ENCODE measurements around the gene PPP1R12C.
"Not testable (repeated sequence)": the region's sequence is repeated elsewhere in the genome, so short reads cannot be mapped to it uniquely, and the experiment has no call there.

PPP1R12C gene

DNA sequence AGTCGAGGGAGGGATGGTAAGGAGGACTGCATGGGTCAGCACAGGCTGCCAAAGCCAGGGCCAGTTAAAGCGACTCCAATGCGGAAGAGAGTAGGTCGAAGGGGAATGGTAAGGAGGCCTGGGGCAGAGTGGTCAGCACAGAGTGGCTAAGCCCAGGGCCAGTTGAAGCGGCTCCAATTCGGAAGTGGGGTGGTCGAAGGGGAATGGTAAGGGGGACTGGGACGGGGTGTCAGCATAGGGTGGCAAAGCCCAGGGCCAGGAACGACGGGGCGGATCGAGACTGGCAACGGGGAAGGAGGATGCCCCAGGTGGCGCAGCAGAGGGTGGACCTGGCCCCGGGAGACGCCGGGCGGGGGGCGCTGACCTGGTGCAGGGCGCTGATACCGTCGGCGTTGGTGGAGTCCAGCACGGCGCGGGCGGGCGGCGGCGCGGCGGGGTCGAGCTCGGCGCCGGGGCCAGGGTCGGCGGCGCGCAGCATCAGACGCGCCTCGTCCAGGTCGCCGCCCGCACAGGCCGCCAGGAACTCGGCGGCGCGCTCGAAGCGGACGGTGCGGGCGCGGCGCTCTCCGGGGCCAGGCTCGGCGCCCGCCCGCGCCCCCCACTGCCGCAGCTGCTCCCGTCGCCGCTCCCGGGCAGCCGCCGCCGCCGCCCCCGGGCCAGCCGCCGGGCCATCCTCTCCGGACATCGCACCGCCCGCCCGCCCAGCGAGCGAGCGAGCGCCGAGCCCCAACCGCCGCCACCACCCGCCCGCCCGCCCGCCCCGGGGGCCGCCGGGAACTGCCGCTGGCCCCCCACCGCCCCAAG lies at the start of gene PPP1R12C:
TSS of gene PPP1R12C (minus strand) at position 779 of the 804 bp plus-strand sequence. CDS start at position 685, 94 bp downstream.
- peak within 1 kb of the TSS; percentile 100 for H3K4me3 Mint-ChIP-seq
- no peaks in the 10 kb centered on the region for H3K9me3 Mint-ChIP-seq
- peaks cover 7% of the 10 kb centered on the region for H3K27me3 Mint-ChIP-seq (ENCODE audit: low read depth)
- peaks cover 12% of the 10 kb centered on the region for H3K36me3 Mint-ChIP-seq (ENCODE audit: low read depth)
- peak within 1 kb of the TSS; percentile 97 for H3K27ac Mint-ChIP-seq
- peaks cover 33% of the 10 kb centered on the region for H3K4me1 Mint-ChIP-seq (ENCODE audit: low read depth)
- no peak for DNase-seq (ENCODE audit: low spot score)

DNA sequence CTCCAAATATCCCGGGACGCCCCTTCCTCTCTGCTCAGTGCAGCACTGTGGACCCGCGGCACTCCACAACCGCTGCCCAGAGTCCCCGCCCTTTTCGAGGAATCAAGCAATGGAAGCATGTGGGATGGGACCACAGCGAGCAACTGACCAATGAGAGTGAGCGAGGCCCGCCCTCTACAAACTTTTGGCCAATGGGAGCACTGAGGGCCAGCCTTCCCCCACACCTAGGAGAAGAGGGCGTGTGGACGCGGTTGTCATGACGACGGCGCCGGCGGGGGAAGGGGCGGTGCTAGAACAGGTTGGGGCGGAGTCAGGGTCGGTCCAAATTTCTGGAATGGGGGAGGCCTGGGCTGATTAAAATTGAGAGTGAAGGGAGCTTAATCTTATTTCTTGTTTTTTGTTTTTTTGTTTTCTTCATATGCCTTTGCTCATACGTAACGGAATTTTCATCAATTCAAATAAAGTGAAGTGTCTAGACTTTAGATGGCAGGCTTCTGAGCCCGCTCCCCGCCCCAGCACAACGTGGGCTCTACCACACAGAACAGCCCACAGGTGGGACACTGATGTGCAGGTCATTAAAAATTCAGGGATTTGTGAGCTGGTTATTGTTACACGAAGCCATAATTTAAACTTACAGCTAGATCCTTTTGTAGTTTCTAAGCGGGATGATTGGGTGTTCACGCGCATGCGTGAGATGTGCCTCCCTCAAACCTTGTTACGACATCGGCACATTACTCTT lies 49.3 kb upstream of the PPP1R12C start, which contains the start of gene DNAAF3:
TSS of gene DNAAF3 (minus strand) at position 84 of the 739 bp plus-strand sequence. CDS start 200 bp downstream, outside the sequence.
- Mint-ChIP-seq H3K4me1 (ENCODE audit: low read depth) (peaks cover 9% of the 10 kb centered on the region), H3K9me3 (no peaks in the 10 kb centered on the region), H3K4me3 (peak within 1 kb of the TSS; percentile 85), H3K27ac (peak within 1 kb of the TSS; percentile 26), H3K27me3 (ENCODE audit: low read depth) (peaks cover 54% of the 10 kb centered on the region), H3K36me3 (ENCODE audit: low read depth) (no peaks in the 10 kb centered on the region)
- DNase-seq (ENCODE audit: low spot score) = peak; percentile 77

DNA sequence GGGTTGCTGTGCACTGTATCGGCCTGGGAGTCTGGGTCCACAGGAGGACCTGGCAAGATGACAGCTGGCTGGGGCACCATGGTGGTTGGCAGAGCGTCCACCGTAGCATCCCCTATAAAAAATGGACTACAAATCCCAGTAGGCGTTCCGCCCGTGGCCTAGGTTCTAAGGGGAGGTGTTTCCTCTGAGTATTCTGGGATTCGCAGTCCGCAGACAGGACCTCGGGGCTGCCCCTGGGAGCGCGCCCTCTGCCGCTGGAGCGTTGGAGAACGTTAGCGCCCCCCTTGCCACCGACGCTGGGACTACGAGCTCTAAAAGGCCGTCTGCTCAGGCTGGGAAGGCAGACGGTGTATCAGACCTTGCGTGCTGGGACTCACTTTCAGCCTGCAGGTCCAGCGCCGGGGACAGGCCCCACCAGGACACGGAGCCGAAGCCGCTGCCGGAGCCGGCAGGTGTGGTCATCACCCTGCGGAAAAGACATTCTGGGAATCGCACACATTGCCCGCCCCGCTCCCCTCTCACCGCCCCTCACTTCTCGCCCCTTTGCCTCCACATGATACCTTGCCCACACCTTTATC lies 48.6 kb upstream of the PPP1R12C start:
- Mint-ChIP-seq H3K9me3 (no peaks in the 10 kb centered on the region), H3K36me3 (ENCODE audit: low read depth) (no peaks in the 10 kb centered on the region), H3K4me3 (peak overlapping the region; percentile 85), H3K27ac (no peak overlapping the region), H3K4me1 (ENCODE audit: low read depth) (peaks cover 9% of the 10 kb centered on the region), H3K27me3 (ENCODE audit: low read depth) (peaks cover 47% of the 10 kb centered on the region)
- peak; percentile 29 for DNase-seq (ENCODE audit: low spot score)

- H3K27ac Mint-ChIP-seq = no peak overlapping the region
- H3K27me3 Mint-ChIP-seq (ENCODE audit: low read depth) = peaks cover 38% of the 10 kb centered on the region
- no peaks in the 10 kb centered on the region for H3K36me3 Mint-ChIP-seq (ENCODE audit: low read depth)
- H3K9me3 Mint-ChIP-seq = no peaks in the 10 kb centered on the region
- no peak for DNase-seq (ENCODE audit: low spot score)
- no peak overlapping the region for H3K4me3 Mint-ChIP-seq
- H3K4me1 Mint-ChIP-seq (ENCODE audit: low read depth) = peaks cover 11% of the 10 kb centered on the region
These were observed 44.3 kb upstream of the PPP1R12C start for GRCh38 chr19:55161571-55162322.

GRCh38 chr19:55160986-55161365 lies 43.5 kb upstream of the PPP1R12C start:
- Mint-ChIP-seq H3K27ac (no peak overlapping the region), H3K4me1 (ENCODE audit: low read depth) (peaks cover 9% of the 10 kb centered on the region), H3K9me3 (no peaks in the 10 kb centered on the region), H3K27me3 (ENCODE audit: low read depth) (peaks cover 36% of the 10 kb centered on the region), H3K36me3 (ENCODE audit: low read depth) (no peaks in the 10 kb centered on the region), H3K4me3 (no peak overlapping the region)
- no peak for DNase-seq (ENCODE audit: low spot score)

- peak; percentile 86 for DNase-seq (ENCODE audit: low spot score)
- no peaks in the 10 kb centered on the region for H3K9me3 Mint-ChIP-seq
- H3K4me1 Mint-ChIP-seq (ENCODE audit: low read depth) = peaks cover 9% of the 10 kb centered on the region
- peak overlapping the region; percentile 36 for H3K27ac Mint-ChIP-seq
- H3K4me3 Mint-ChIP-seq = no peak overlapping the region
- H3K27me3 Mint-ChIP-seq (ENCODE audit: low read depth) = peaks cover 30% of the 10 kb centered on the region
- H3K36me3 Mint-ChIP-seq (ENCODE audit: low read depth) = no peaks in the 10 kb centered on the region
These were observed 42.9 kb upstream of the PPP1R12C start for GRCh38 chr19:55160128-55160985.

- H3K9me3 Mint-ChIP-seq = no peaks in the 10 kb centered on the region
- no peak overlapping the region for H3K27ac Mint-ChIP-seq
- peaks cover 10% of the 10 kb centered on the region for H3K4me1 Mint-ChIP-seq (ENCODE audit: low read depth)
- no peaks in the 10 kb centered on the region for H3K36me3 Mint-ChIP-seq (ENCODE audit: low read depth)
- H3K4me3 Mint-ChIP-seq = no peak overlapping the region
- no peak for DNase-seq (ENCODE audit: low spot score)
- peaks cover 26% of the 10 kb centered on the region for H3K27me3 Mint-ChIP-seq (ENCODE audit: low read depth)
These were observed 41.7 kb upstream of the PPP1R12C start for GRCh38 chr19:55158848-55159749.

DNA sequence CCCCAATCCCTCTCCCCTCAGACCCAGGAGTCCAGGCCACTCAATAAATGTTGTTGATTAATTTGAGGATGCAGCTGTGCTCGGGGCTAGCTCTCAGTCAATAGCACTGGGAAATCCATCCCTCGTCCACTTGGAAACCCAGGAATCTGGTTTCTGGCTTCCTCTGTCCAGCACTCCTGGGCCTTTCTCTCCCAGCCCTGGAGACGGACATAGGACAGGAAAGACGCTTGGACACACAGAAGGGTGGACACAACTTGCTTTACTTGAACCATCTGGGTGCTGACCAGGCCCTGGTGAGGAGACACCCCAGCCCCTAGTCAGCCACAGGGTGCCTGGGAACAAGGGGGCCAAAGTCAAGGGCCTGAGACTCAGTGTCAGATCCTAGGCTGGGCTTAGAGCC lies 41.0 kb upstream of the PPP1R12C start:
- Mint-ChIP-seq H3K27ac (peak overlapping the region; percentile 26), H3K36me3 (ENCODE audit: low read depth) (no peaks in the 10 kb centered on the region), H3K4me3 (no peak overlapping the region), H3K27me3 (ENCODE audit: low read depth) (peaks cover 26% of the 10 kb centered on the region), H3K9me3 (no peaks in the 10 kb centered on the region), H3K4me1 (ENCODE audit: low read depth) (peaks cover 14% of the 10 kb centered on the region)
- no peak for DNase-seq (ENCODE audit: low spot score)

DNA sequence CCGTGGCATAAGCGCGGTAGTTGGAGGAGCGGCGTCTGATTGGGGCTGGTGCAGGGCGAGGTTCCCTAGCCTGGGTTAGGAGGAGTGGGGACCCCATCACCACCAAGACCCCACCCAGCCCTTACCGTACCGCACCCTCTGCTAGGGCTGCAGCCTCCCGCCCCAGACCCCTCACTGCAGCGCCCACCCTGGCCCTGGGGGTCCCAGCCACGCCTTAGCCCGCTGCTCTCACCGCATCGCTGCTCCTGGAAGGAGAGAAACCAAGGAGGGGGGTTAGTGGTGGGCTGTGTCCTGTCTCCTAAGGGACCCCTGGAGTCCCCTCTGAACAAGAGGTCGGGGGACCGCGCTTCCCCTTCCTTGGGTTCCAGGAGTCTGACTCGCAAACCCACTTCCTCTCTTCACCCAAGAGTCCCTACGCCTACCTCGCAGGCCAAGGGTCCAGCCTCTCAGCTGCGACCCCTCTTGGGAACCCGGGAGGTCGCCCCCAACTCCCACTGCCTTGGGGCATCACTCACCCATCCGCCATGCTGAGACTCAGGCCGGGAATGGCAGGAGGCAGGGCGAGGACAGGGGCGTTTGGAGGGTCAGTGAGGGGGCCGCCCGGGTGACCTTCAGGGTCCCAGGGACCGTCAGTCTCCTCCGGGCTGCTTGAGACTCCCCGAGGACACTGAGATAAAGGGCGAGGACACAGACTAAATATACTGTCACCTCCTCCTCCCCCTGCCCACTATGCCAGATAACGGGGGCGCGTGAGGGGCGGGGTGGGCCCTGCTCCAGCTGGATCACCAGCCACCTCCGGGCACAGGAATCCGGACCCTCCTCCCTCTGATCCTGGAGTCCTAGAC lies 39.8 kb upstream of the PPP1R12C start, which contains the start of gene TNNI3:
TSS of gene TNNI3 (minus strand) at position 669 of the 845 bp plus-strand sequence. CDS start at position 526, 143 bp downstream.
- no peak for DNase-seq (ENCODE audit: low spot score)
- Mint-ChIP-seq H3K27ac (peak within 1 kb of the TSS; percentile 26), H3K4me3 (no peak within 1 kb of the TSS), H3K27me3 (ENCODE audit: low read depth) (peaks cover 23% of the 10 kb centered on the region), H3K4me1 (ENCODE audit: low read depth) (peaks cover 17% of the 10 kb centered on the region), H3K9me3 (peaks cover under 1% of the 10 kb centered on the region), H3K36me3 (ENCODE audit: low read depth) (no peaks in the 10 kb centered on the region)

DNA sequence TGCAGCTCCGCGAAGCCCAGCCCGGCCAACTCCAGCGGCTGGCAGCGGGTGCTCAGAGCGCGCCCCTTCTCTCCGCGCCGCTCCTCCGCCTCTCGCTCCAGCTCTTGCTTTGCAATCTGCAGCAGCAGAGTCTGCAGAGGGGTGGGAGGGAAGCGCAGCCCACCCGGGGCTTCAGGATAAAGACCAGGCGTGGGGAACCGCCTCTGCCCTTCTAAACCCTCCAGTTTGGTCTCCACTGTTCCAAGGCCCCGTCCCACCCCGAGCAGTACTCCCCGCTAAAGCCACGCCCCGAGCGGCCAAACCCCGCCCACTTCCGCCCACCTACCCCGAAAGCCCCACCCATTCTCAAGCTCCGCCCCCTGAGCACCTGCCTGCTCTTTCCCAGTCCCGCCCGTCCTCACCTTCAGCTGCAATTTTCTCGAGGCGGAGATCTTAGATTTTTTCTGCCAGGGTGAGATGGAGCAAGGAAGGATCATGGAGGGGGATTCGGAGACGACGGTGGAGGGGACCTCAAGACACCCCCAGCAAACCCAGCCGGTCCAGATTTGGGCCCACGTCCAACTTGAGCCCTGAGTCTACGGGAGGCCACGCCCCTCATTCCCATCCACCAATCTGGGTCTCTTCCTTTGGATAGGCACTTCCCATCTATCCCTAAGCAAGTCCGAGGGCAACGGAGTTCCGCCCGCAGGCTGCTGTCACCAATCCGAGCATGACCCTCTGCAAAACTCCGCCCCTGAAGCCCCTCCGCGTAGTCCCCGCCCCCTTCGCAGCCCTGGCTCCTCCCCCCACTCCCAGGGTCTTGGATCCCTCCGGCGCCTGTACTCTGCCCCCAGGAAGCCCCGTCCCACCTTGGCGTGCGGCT lies 39.0 kb upstream of the PPP1R12C start:
- Mint-ChIP-seq H3K4me3 (no peak overlapping the region), H3K36me3 (ENCODE audit: low read depth) (no peaks in the 10 kb centered on the region), H3K4me1 (ENCODE audit: low read depth) (peaks cover 22% of the 10 kb centered on the region), H3K27me3 (ENCODE audit: low read depth) (peaks cover 23% of the 10 kb centered on the region), H3K27ac (no peak overlapping the region), H3K9me3 (peaks cover 8% of the 10 kb centered on the region)
- peak; percentile 9 for DNase-seq (ENCODE audit: low spot score)

DNA sequence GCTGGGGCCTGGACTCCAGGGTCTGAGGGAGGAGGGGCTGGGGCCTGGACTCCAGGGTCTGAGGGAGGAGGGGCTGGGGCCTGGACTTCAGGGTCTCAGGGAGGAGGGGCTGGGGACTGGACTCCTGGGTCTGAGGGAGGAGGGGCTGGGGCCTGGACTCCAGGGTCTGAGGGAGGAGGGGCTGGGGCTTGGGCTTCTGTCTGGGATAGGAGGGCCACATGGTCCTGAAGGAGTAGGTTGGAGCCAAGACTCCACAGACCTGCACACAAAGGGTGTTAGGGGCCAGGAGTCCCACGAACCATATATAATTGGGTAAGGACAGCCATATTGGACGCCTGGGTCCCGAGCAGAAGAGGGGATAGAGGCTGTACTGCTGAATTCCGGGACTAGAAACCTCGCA lies 38.3 kb upstream of the PPP1R12C start:
- H3K9me3 Mint-ChIP-seq = peaks cover 10% of the 10 kb centered on the region
- not testable (repeated sequence) for H3K36me3 Mint-ChIP-seq (ENCODE audit: low read depth); H3K4me3 Mint-ChIP-seq; DNase-seq (ENCODE audit: low spot score); H3K27ac Mint-ChIP-seq
- H3K4me1 Mint-ChIP-seq (ENCODE audit: low read depth) = peaks cover 22% of the 10 kb centered on the region
- H3K27me3 Mint-ChIP-seq (ENCODE audit: low read depth) = peaks cover 23% of the 10 kb centered on the region

Measured in T-helper 2 cell treated with Interferon-gamma antibody and Interleukin-4, amounts not matched to agents 5 μg/mL and 100 μg/mL, for 36 hours (primary cell).